NCI-H345 treated with DMSO at 0.1 percent for 48 hours (cell line): ENCODE results near the gene DENND1B.
A peak's percentile ranks its signal among the peaks of the same experiment; 100 is the strongest.

Experiments
- DNase-seq: peaks from one replicate; lab custom pipeline; 2025; ENCODE audit not compliant: unreplicated experiment; lab: John Stamatoyannopoulos, UW

The DENND1B gene

GRCh38 chr1:197775282-197776262, at the start of gene DENND1B:
Gene DENND1B, minus strand, starts transcription at chr1:197775480. Its CDS starts 325 bp downstream, at chr1:197775155.
- DNase-seq, result peak; percentile 32

- DNase-seq, result no peak
These were observed 39.0 kb upstream of the DENND1B start for GRCh38 chr1:197814306-197814705.

GRCh38 chr1:197813741-197814140, 38.5 kb upstream of the DENND1B start:
- no peak for DNase-seq

- no peak for DNase-seq
These were observed 36.5 kb upstream of the DENND1B start for GRCh38 chr1:197811769-197812168.

GRCh38 chr1:197810812-197811211, 35.5 kb upstream of the DENND1B start:
- DNase-seq, result no peak

- DNase-seq, result no peak
These were observed 33.6 kb upstream of the DENND1B start for GRCh38 chr1:197808880-197809279.

- DNase-seq, result no peak
These were observed 32.6 kb upstream of the DENND1B start for GRCh38 chr1:197807739-197808453.

- DNase-seq, result no peak
These were observed 31.9 kb upstream of the DENND1B start for GRCh38 chr1:197807216-197807615.

- DNase-seq, result no peak
These were observed 31.4 kb upstream of the DENND1B start for GRCh38 chr1:197806718-197807117.

GRCh38 chr1:197801684-197802083, 26.4 kb upstream of the DENND1B start:
- DNase-seq, result no peak

- DNase-seq, result no peak
These were observed 25.8 kb upstream of the DENND1B start for GRCh38 chr1:197801111-197801482.

GRCh38 chr1:197800379-197801110, 25.3 kb upstream of the DENND1B start:
- no peak for DNase-seq

GRCh38 chr1:197799271-197799670, 24.0 kb upstream of the DENND1B start:
- no peak for DNase-seq

- no peak for DNase-seq
These were observed 23.2 kb upstream of the DENND1B start for GRCh38 chr1:197798492-197798891.

GRCh38 chr1:197797010-197797409, 21.7 kb upstream of the DENND1B start:
- DNase-seq, result no peak

- no peak for DNase-seq
These were observed 13.8 kb upstream of the DENND1B start for GRCh38 chr1:197788741-197789739.

- no peak for DNase-seq
These were observed 12.6 kb upstream of the DENND1B start for GRCh38 chr1:197787623-197788536.

- DNase-seq, result no peak
These were observed 11.8 kb upstream of the DENND1B start for GRCh38 chr1:197787056-197787455.

- no peak for DNase-seq
These were observed 11.0 kb upstream of the DENND1B start for GRCh38 chr1:197786280-197786679.
